Measurements from ENCODE around the gene SCAND1.
"Not testable (repeated sequence)": the region's sequence is repeated elsewhere in the genome, so short reads cannot be mapped to it uniquely, and the experiment has no call there.

SCAND1 gene

DNA sequence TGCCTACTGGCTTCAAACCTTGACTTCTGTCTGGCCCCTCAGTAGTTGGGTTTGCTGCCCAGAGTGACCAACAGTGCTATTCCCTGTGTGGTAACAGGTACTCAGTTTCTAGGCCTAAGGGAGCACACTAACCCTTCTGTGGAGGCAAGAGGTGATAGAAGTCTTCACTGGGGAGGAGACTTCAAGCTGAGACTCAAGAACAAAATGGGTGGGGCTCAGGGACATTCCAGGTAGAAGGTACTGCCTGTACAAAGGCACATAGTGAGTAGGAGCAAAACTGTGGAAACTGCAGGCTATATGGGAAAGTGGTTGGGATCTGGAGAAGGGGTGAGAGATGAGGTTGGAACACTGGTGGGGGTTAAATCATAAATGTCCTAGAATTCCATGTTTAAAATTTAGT lies 2.3 kb upstream of the SCAND1 start:
- no peak for DNase-seq

DNA sequence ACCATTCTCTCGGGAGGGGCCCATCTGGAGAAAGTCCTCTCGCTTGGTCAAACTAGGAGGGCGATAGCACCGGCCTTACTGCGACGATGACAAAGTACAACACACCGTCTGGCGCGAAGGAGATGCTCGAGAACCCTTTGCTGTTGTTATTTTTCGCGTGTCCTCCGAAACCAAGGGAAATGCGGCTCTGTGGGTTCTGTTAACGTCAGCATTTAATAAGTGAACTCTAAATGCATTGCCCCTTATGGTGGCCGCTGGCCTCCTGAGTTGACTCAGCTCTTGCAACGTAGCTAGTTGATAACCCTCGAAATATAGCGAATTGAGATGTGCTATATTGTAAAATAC lies 577 bp upstream of the SCAND1 start:
- no peak for DNase-seq

DNA sequence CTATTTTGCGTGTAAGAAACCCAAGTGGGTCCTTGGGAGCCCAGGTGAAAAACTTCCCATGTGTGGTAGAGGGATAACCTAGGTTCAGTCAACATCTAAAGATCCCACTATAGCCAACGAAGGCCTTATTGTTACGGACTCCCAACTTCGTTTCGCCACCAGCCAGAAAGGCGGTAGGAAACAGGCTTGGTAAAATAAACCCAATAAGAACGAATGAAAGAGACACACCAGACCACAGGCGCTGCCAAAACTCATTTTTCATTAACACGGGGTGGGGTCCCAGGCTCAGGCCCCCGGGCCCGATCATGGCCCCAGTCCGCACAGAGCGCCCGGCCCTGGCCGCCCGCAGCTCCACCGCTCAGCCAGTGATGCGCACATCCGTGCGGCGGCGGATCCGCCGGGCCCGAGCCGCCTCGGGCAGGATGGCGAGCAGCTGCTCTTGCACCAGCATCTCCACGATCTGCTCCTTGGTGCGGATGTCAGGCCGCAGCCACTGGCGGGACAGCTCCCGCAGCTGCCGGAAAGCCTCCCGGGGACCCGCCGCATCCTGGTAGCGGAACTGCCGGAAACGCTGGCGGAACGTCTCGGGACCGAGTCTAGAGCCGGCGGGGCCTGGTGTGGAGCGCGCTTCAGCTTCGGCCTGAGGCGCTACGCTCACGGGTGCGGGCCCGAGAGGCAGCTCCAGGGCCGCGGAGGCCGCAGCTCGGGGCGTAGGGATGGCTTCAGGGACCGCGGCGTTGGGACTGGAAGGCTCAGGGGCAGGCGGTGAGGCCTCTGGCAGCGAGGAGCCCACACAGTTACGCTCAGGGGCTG lies 709 bp downstream of the SCAND1 start:
- peak; percentile 73 for DNase-seq

DNA sequence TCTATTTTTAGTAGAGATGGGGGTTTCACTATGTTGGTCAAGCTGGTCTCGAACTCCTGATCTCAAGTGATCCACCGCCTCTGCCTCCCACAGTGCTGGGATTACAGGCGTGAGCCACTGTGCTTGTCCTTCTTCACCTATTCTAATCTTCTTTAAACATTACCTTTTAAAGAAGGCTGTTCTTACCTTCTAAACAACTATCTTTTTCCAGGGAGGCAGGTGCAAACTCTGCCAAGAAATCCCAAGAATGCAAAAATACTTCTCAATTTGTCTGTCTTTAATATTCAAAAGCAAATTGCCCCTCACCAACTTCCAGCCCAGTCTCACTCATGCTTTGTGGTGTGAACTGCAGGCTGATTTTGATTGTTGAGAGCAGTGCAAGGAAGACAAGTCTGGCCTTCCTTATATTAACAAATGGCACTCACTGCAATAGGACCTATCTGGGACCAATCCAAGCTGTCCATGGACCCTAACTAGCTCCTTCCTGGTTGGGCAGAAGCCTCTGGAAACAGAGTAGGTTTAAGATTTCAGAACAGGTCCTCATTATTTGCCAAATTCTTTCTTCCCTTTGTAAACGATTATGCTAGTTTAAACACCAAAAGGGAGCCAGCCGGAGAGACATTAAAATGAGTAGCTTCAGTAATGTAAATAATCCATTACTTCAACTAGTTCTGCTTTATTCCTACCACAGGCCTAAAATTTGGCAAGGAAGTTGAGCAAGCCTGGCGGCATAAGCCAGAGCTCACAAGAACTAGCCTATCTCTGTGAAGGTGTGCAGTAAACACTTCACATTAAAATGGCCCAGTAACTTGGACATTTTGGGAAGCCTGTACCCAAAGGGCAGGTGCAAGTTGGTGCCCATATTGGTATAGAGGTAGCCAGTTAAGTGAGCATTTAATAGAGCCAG lies 1.6 kb downstream of the SCAND1 start:
- no peak for DNase-seq

DNA sequence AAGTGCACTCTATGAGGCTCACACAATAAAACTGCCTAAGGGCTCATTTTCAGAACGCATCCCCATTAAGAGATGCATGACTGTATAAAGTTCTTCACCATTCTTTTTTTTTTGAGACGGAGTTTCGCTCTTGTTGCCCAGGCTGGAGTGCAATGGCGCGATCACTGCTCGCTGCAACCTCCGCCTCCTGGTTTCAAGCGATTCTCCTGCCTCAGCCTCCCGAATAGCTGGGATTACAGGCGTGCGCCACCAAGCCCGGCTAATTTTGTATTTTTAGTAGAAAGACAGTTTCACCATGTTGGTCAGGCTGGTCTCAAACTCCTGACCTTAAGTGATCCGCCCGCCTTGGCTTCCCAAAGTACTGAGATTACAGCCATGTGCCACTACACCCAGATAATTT lies 2.2 kb downstream of the SCAND1 start:
- DNase-seq = not testable (repeated sequence)

DNA sequence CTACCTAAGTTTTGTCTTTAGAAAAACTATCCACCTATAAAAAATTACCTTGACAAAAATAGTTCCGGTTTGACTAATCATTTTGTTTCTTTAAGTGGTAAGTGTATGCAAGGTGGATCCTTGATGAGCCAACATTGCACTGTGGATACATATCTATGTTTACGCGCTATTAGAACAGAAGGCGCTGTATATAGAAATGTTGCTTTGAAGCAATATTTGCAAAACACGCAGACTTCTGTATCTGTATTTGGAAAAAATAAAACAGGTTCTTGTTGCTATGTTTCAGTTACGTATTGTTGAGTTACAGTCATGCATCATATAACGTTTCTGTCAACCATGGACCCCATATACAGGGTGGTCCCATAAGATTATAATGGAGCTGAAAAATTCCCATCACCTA lies 4.2 kb downstream of the SCAND1 start:
- no peak for DNase-seq

DNA sequence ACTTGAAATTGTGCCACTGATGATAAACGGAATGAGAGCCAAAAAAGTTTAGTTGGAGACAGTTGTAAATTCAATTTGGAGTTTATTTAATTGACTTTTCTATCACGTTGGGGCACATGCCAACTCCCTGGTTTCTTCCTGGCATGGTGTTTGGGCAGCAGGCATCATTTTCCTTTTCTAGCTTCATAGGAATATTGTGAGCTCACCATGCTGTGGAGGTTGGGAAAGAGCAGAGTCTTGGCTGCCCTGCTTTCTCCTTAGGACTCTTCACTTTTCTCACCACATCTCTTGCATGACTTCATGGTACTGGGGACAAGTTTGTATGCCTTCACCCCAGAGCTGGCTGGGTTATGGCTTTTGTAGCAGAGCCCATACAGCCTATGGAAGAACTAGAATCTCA lies 6.4 kb downstream of the SCAND1 start:
- DNase-seq = no peak

DNA sequence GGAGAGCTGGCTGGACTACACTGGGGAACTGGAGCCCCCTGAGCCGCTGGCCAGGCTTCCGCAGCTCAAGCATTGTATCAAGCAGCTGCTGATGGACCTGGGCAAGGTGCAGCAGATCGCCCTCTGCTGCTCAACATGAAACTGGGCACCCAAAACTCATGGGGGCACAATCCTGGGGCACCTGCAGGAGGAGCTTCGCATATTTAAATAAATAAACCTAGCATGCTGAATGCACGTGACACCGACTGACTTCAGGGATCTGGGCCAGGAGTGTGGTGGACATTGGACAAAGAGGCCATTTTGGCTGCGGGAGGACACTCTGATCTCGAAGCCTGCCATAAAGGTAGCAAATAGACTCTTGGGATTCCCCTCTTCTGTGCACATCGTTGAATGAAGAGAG lies 6.8 kb downstream of the SCAND1 start:
- peak; percentile 61 for DNase-seq

DNA sequence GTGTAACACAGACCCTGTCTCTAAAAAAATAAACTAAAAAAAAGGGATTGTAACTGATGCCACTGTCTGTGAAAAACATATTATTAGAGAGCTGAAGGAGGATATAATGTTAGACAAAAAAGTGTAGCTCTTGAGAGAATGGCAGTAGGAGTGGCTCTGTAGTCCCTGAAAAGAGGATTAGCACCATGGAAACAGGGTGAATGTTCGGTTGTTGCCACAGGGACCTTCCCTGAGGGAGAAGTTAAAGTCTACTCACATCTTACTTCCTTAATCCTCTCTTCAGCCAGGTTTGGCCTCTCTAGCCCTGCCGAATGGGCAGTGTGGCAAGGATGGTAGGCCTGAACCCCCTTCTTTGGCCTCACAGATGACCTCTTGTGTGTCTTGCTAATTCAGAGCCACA lies 12.1 kb downstream of the SCAND1 start:
- DNase-seq = no peak

DNA sequence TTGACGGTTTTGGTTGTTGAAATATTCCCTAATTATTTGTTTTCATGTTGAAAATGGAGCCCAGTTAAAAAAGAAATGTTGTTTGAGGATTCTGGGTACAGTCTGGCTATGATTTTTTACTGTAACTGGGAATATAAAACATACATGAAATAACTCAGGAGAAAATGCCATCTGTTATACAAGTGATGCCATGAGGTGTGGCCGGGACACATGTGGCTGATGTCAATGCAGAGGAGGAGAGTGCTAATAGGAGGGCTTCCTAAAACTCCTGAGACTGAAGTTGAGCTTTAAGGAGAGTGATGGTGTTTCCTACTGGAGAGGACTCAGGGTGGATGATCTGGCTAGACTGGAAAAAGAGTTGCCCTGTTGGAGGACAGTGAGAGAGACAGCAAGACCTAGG lies 12.7 kb downstream of the SCAND1 start:
- no peak for DNase-seq

DNA sequence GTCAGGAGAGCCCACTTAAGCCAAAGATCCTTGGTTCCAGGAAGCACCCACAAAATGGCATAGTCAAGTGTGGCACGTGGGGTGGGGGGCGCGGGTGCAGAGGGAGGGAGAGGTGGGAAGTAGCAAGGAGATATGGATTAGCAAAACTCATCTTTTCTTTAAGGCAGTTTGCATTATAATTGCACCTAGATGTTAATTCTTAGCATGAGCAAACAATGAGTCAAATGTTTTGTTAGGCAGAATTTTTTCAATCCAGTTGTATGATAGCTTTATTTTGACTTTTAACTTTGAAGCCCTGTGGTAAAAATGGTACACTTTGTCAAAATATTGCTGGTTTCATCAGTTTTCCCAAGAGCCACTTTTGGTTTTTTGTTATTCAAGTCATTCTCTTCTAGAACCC lies 15.0 kb downstream of the SCAND1 start:
- DNase-seq = no peak

DNA sequence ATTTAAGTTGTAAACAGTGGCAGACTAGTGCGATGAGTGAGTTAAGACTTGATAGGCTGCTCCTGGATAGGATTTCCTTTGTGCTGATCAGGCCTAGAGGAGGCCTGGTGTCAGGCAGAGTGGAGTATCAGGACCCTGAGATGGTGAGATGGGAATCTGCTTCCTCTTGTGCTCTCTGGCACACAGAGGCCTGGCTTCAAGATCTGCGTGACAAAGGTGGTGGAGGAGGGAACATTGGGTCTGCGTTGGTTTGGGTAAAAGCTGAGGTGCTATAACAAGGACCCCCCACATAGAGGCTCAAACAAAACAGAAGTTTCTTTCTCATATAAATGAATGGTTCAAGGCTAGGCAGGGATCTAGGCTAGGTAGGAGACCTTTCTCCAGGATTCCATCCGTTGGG lies 20.3 kb downstream of the SCAND1 start:
- no peak for DNase-seq

DNA sequence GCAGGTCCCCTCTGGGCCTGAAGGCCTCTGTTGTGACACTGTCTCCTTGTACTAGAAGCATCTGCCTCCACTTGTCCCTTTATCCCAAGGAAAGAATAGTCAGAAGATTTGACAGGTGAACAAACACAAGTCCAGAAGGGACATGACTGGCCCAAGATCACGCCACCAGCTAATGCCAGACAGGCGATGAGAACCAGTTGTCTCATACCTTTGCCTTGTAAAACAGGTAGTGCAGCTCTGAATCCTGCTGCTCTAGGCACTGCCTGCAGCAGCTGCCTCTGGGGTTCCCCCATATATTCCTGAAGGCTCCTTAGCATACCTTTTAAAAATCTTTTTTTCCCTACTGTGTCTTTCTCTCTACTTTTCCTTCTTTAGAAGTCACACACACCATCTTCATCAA lies 25.0 kb downstream of the SCAND1 start:
- DNase-seq = no peak

DNA sequence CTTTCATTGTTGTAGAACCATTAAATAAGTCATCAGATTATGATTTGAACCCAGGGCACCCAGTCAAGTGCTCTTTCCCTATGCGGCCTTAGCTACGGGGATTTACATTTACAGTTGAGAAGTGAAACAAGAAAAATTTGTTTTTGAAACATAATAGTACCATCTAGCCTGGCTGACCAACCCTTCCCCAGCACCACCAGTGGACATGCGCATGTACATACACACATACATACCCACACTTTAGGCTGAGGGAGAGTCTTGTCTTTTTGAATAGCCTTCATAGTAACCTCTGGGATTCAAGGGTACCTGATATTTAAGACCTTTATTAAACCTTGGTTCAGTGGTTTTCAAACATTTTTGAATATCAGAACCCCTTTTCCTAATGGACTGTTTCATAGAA lies 33.8 kb downstream of the SCAND1 start:
- no peak for DNase-seq

DNA sequence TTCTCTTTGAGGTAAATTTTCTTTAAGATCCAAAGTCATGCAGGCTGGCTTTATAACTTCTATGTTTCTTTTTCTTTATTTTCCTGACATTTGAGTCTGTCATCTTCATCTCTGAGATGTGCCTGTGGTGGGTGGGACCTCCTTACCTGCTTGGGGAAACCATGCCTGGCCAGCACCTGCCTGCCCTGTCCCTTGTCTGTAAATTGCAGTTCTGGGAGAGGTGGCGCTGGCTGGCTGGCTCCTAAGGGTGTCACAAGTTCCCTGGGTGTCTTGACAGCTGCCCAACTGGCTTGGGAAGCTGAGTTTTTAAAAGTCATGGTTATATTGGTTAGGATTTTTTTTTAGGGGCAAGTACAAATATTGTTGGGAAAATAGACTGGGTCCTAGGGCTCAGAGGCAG lies 36.3 kb downstream of the SCAND1 start:
- no peak for DNase-seq

DNA sequence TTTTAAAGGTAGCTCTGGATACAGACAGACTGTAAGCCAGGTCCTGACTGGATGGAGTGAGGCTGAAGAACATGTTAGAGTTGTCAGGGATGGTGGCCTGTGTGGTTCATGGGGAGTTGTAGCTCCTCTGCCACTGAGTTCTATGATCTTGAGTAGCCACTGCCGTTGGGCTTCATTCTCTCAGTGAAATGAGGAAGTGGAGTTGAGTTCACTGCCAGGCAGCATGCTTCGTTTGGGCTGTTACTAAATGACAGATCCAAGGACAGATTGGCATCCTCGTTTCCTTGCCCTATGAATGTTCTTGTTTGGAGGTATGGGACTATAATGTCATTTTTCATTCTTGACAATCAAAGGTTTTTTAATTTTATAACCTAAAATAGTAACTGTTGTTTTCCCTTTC lies 37.2 kb downstream of the SCAND1 start:
- DNase-seq = no peak

DNA sequence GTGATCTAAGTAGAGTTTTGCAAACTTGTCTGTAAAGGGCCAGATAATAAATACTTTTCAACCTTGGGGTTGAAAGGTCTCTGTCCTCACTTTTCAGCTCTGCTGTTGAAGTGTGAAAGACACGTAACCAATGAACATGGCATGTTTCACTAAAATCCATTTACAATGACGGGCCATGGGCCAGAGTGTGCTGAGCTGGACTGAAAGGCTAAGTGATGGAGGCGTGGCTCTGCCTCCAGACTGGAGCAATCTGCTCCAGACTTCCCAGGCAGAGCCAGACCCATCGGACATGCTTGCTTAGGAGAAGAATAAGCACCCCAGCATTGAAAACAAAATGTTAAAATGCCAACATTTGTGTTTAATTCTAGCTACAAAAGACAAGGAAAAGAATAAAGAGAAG lies 41.4 kb downstream of the SCAND1 start:
- DNase-seq = no peak

DNA sequence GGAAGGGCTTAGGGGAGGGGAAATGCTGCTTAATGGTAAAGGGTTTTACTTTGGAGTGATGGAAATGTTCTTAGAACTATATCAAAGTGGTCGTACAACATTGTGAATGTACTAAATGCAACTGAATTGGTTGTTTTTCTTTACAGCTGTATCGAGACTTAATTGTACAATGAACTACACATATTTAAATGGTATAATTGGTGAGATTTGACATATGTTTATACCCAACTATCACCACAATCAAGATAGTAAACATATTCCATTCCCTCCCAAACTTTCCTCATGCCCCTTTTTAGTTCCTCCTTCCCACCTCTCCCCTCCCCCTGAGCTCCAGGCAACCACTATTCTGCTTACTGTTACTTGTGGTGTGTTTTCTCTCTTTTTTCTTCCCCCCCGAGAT lies 44.0 kb downstream of the SCAND1 start:
- no peak for DNase-seq

DNA sequence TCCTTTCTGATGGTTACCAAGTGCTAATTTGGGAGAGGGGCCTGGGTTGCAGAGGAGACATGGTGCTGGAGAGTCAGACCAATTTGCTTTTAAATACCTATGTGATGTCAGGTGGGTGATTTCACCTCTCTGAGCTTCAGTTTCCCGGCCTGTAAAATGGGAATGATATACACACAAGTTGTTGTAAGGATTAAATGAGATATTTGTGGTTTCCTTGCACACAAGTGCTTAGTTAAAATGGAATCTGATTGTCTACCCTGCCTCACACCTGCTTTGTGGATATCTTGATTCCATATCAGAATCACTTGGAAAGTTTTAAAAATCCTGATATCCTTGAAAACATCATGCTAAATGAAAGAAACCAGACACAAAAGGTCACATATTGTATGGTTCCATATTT lies 44.5 kb downstream of the SCAND1 start:
- DNase-seq = no peak

DNA sequence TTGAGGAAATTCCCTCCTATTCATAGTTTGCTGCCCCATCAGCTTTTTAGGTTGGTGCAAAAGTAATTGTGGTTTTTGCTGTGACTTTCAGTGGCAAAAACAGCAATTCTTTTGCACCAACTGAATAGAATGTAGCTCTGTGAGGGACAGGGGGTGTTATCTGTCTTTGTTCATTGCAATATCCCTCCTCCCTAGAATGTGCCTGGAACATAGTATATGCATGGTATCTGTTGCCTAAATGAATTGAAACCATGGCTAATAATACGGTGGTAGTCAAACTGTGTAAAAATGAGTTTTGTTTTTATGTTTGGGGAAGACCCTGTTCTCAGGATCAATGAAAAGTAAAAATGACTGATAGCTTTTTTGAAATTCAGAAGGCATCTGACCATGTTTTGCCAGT lies 45.1 kb downstream of the SCAND1 start:
- no peak for DNase-seq

DNA sequence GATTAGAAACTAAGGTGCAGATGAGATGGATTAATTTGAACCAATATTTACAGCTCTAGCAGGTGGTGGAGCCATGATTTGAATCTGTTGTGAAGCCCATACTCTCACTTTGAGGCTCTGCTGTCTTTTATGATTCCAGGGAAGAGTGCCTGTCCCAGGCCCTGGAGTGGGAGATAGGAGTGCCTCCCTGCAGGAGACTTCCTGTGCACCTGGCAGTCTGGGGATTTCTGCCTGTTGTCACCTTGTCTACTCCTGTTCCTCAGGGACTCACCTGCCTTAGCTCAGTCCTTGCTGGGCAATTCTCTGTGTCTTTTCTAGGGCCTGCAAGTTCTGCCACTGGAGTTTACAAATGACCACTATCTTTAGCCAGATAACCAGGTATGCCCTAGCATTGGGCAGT lies 46.3 kb downstream of the SCAND1 start:
- DNase-seq = no peak

DNA sequence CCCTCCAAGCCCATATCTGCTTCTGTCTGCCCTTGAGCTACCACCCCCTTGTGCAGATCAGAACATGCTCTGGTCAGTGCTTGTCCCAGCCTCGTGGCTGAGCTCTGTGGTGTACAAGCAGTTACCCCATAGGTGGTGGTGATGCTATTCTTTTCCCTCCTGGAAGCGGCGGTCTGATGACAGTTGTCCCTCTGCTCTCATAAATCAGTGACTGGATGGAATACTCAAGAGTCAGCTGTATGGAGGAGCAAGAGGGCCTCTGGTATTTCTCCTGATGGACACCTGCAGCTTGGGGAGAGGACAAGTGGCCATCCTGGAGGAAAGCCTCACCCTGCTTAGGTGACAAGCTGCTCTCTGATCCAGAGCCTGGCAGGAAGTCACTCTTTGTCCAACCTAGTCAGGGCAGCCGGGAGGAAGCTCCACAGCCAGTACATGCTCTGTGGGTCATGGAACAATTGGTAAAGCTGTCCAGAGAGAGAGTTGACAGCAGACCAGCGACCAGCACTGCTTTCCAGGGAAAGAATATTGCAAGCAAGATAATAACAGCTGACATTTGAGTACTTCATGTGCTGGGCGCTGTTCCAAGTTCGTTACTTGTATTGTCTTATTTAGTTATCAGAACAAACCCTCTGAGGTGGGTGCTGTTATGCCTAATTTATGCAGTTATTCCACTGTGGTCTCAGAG lies 47.1 kb downstream of the SCAND1 start:
- no peak for DNase-seq

DNA sequence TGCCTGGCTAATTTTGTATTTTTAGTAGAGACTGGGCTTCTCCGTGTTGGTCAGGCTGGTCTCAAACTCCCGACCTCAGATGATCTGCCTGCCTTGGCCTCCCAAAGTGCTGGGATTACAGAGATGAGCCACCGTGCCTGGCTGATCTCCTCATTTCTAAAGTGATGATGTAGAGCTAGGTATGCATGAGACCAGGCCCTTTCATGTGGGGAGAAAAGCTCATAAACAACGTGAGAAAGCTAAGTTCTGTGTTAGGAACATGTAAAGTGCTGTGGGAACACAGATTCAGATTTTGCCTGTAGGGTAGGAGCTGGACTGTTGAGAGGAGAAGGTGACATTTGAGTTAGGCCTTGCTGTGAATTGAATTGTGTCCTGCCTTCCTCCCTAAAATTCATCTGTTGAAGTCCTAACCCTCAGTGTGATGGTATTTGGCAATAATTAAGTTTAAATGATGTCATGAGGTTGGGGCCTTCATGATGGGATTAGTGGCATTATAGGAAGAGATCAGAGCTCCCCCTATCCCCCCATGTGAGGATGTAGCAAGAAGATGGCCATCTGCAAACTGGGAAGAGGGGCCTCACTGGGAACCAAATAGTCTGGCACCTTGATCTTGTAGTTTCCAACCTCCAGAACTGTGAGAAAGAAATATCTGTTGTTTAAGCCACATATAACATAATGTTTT lies 49.2 kb downstream of the SCAND1 start:
- DNase-seq = no peak
